Measurements from ENCODE around the gene DGKZ.

DNA sequence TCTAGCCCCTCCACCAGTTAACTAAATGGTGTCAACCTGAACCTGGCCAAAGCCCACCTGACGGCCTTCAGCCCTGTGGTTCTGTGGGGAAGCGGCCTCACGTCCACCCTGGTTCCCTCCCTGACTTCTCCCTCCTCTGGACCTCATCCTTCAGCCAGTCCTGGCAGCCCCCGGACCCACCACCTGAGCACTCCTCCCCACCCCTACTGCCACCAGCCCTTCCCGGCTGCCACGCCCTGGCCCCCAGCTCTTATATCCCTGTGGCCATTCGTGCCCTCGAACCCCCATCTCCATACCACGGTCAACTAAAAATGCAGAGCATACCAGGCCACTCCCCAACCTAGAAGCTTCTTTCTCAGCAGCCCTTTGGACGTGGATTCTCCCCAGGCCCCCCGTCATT lies 30.0 kb downstream of the DGKZ start:
- TF ChIP-seq, protein P1, sequence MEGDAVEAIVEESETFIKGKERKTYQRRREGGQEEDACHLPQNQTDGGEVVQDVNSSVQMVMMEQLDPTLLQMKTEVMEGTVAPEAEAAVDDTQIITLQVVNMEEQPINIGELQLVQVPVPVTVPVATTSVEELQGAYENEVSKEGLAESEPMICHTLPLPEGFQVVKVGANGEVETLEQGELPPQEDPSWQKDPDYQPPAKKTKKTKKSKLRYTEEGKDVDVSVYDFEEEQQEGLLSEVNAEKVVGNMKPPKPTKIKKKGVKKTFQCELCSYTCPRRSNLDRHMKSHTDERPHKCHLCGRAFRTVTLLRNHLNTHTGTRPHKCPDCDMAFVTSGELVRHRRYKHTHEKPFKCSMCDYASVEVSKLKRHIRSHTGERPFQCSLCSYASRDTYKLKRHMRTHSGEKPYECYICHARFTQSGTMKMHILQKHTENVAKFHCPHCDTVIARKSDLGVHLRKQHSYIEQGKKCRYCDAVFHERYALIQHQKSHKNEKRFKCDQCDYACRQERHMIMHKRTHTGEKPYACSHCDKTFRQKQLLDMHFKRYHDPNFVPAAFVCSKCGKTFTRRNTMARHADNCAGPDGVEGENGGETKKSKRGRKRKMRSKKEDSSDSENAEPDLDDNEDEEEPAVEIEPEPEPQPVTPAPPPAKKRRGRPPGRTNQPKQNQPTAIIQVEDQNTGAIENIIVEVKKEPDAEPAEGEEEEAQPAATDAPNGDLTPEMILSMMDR (conservative IDR thresholded peaks at IDR 0.05; ENCODE audit: low read length) = no peak
- TF ChIP-seq EZH2phosphoT487 (IDR thresholded peaks at IDR 0.05; ENCODE audit: borderline replicate concordance) = no peak

All from Loucy (cell line).